PC-3 (cell line): ENCODE results near the gene ABCF3. TPM values are rescaled to one million over a fixed set of nuclear protein-coding genes. Genes with fewer than 3 reads are reported as not detected.
A peak's percentile ranks its signal among the peaks of the same experiment; 100 is the strongest.

Experiments
- ATAC-seq: fragments of 200-7000 bp; cut with Tn5 transposase; 2 replicates; pipeline ENCODE4 v1.9.1; 2020; ENCODE audit warnings: mild to moderate bottlenecking, moderate library complexity
- BruUV-seq: library from RNA; stranded (reverse); fragments of 400-500 nt; replicated peaks from 2 replicates; lab custom pipeline; 2021; lab: Mats Ljungman, UMichigan
- CTCF ChIA-PET: fragments of 300-600 bp; sonication (Branson Sonifier 250); formaldehyde crosslinking; loops from one replicate; lab custom pipeline; 2022; ENCODE audit warnings: antibody characterized with exemption; lab: Charles Lee
- POLR2A ChIA-PET: fragments of 300-600 bp; sonication (Branson Sonifier 250); formaldehyde crosslinking; loops from one replicate; lab custom pipeline; 2022; ENCODE audit warnings: antibody characterized with exemption; ENCODE audit not compliant: unreplicated experiment; lab: Charles Lee
- DNase-seq: peaks from one replicate; pipeline ENCODE4 v3.0.0-alpha.2; 2015
- H2AFZ ChIP-seq: fragments of 300-600 bp; sonication (generic); 2 replicates; pipeline ENCODE4 v1.6.0; 2016; ENCODE audit warnings: antibody characterized with exemption, low read length
- H3F3A ChIP-seq: fragments of 300-600 bp; sonication (generic); one replicate; pipeline ENCODE4 v1.6.0; 2017; ENCODE audit warnings: antibody characterized with exemption, low read length, control low read depth, mild to moderate bottlenecking; ENCODE audit not compliant: unreplicated experiment
- H3K27ac ChIP-seq: fragments of 300-600 bp; sonication (generic); 2 replicates; pipeline ENCODE4 v1.5.1; 2016; ENCODE audit warnings: mild to moderate bottlenecking, low read length
- H3K27me3 ChIP-seq: fragments of 300-600 bp; sonication (generic); 2 replicates; pipeline ENCODE4 v1.6.1; 2016; ENCODE audit warnings: low read length, mixed read lengths
- H3K36me3 ChIP-seq: fragments of 300-600 bp; sonication (generic); 2 replicates; pipeline ENCODE4 v1.6.1; 2016; ENCODE audit warnings: low read depth, mixed run types, low read length, mixed read lengths
- H3K4me1 ChIP-seq: fragments of 300-600 bp; sonication (generic); 2 replicates; pipeline ENCODE4 v1.5.1; 2016; ENCODE audit warnings: low read length; ENCODE audit not compliant: insufficient read depth
- H3K4me2 ChIP-seq: fragments of 300-600 bp; sonication (generic); 2 replicates; pipeline ENCODE4 v1.6.0; 2016; ENCODE audit warnings: low read length
- H3K4me3 ChIP-seq: fragments of 300-600 bp; sonication (generic); 2 replicates; pipeline ENCODE4 v1.5.1; 2016; ENCODE audit warnings: mild to moderate bottlenecking, low read length, mixed read lengths
- H3K79me2 ChIP-seq: fragments of 300-600 bp; sonication (generic); 2 replicates; pipeline ENCODE4 v1.6.1; 2017; ENCODE audit warnings: low read length, mixed read lengths
- H3K9ac ChIP-seq: fragments of 300-600 bp; sonication (generic); 2 replicates; pipeline ENCODE4 v1.6.0; 2016; ENCODE audit warnings: mild to moderate bottlenecking, low read length
- H3K9me2 ChIP-seq: fragments of 300-600 bp; sonication (generic); replicated peaks from 2 replicates; pipeline ENCODE4 v1.6.1; 2016; ENCODE audit warnings: mixed run types, low read length, mixed read lengths
- H3K9me3 ChIP-seq: fragments of 300-600 bp; sonication (generic); 2 replicates; pipeline ENCODE4 v1.6.1; 2016; ENCODE audit warnings: low read length, mixed read lengths
- H4K20me1 ChIP-seq: fragments of 300-600 bp; sonication (generic); 2 replicates; pipeline ENCODE4 v1.6.1; 2016; ENCODE audit warnings: low read length, mixed read lengths
- CTCF ChIP-seq: fragments of 300-600 bp; sonication (generic); conservative IDR thresholded peaks from 2 replicates; pipeline ENCODE4 v1.5.1; 2017; ENCODE audit warnings: antibody characterized with exemption, low read depth, mild to moderate bottlenecking, low read length
- EZH2 ChIP-seq: fragments of 300-600 bp; sonication (generic); IDR thresholded peaks from one replicate; pipeline ENCODE4 v1.6.1; 2017; ENCODE audit warnings: antibody characterized with exemption, mild to moderate bottlenecking, low read length; ENCODE audit not compliant: unreplicated experiment
- EZH2phosphoT487 ChIP-seq: fragments of 300-600 bp; sonication (generic); IDR thresholded peaks from 2 replicates; pipeline ENCODE4 v1.6.1; 2018; ENCODE audit warnings: mild to moderate bottlenecking, antibody characterized with exemption, low read length, borderline replicate concordance
- intact Hi-C: fragments of 100-400 bp; cut with micrococcal nuclease; formaldehyde crosslinking; loops from 2 replicates; pipeline ENCODE4 v1.9.0; 2023
- total RNA-seq: library from RNA; depleted of rRNA; stranded (reverse); fragments of >200 nt; gene quantifications from 2 replicates; pipeline ENCODE4 v1.2.3, GENCODE V29; 2014

The ABCF3 gene
- total RNA-seq, 1 experiment from 2014 or later, result 85.5 TPM

DNA sequence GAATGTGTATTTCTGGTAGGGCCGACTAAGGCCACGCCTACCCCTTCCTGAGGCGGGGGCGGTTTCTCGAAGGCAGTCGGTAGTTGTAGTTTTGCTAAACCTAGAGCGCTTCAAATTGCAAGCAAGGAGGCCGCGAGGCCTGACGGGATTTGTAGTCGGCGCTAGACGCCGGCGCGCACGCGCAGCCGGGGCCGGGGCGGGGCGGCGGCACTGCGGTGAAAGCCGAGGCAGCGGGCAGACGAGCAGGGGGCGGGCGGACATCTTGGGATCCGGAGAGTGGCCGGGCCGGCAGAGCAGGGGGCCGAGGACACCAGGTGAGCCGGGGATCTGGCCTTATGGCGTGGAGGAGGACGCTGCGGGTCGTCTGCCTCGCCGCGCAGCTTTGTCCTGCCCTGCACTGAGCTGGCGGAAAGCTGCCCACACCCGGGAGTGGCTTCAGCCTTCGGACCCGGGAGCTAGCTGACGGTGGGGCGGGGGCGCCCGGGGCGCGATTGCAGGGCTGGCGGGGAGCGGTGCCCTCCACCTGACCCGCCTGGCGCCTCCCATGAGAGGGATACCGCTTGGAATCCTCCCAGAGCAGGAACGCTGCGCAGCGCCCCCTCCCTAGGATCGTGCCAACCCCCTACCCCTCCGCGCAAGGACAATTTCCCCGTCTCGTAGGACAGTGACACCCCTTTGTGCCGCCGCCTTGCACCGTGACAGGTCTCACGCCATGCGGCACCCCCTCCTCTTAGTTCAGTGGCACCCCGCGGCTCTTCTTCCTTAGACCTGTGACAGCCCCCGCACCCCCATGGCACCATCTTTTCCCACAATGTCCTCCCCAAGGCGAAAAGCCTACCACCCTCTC is 11.1 kb upstream of the ABCF3 start, which contains the start of gene AP2M1:
AP2M1 (plus strand) TSS at position 210 of the 847 bp plus-strand sequence. CDS start 2,139 bp downstream, outside the sequence.
- Histone ChIP-seq H3K9ac (peak within 1 kb of the TSS; percentile 97), H3F3A (no peaks in the 10 kb centered on the region), H2AFZ (peak within 1 kb of the TSS; percentile 77), H3K4me2 (peak within 1 kb of the TSS; percentile 97), H3K36me3 (peaks cover 29% of the 10 kb centered on the region), H3K9me3 (no peaks in the 10 kb centered on the region), H3K79me2 (peaks cover 52% of the 10 kb centered on the region), H3K27me3 (no peaks in the 10 kb centered on the region), H3K4me1 (peaks cover 54% of the 10 kb centered on the region), H3K4me3 (peak within 1 kb of the TSS; percentile 89), H3K27ac (peak within 1 kb of the TSS; percentile 62), H3K9me2 (no peaks in the 10 kb centered on the region), H4K20me1 (peaks cover 18% of the 10 kb centered on the region)
- peak; percentile 19; the same call in 1 of the 2 replicates for TF ChIP-seq CTCF
- TF ChIP-seq EZH2phosphoT487, result no peak
- intact Hi-C loops, result loop anchor here (1.0 to 2.0 kb wide), 4 partner anchors 18 to 124 kb away; partner anchors contain the start of genes EEF1AKMT4 and PSMD2
- no TSS peak for BruUV-seq
- DNase-seq (peak; percentile 99), ATAC-seq (peak; percentile 86)
- ChIA-PET POLR2A (interaction anchor here (1.1 kb wide), 1 partner anchor 290 kb away, joined by 37 read pairs; the partner anchor contains the start of gene PARL), CTCF (no interaction called here)

DNA sequence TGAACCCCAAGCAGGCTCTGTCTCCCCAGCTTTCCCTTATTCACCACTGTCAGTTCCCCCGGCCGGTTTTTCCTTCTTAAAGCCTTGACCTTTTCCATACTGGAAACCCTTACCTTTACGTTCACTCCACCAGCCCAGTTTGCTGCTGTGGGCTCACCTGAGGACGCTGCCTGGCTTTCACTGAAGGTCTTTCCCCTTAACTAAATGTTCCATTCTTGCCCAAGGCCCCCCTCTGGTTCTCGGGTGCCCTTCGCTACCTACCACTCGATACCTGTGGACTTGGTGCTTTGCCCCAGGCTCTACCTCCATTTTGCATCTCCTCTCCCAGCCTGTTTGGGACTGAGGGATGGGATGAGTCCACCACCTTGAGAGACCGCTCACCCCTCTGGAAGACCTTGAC is 10.5 kb upstream of the ABCF3 start:
- Histone ChIP-seq H3K27ac (peak overlapping the region; percentile 62), H3K4me2 (peak overlapping the region; percentile 97), H2AFZ (peak overlapping the region; percentile 77; the same call in 1 of the 2 replicates), H4K20me1 (peaks cover 18% of the 10 kb centered on the region), H3K27me3 (no peaks in the 10 kb centered on the region), H3F3A (no peaks in the 10 kb centered on the region), H3K9me3 (no peaks in the 10 kb centered on the region), H3K9me2 (no peaks in the 10 kb centered on the region), H3K36me3 (peaks cover 36% of the 10 kb centered on the region), H3K4me1 (peaks cover 54% of the 10 kb centered on the region), H3K9ac (peak overlapping the region; percentile 97), H3K4me3 (peak overlapping the region; percentile 89), H3K79me2 (peaks cover 52% of the 10 kb centered on the region)
- ChIA-PET POLR2A (no interaction called here), CTCF (no interaction called here)
- ATAC-seq, result no peak
- no peak for DNase-seq
- TF ChIP-seq CTCF, result no peak
- TF ChIP-seq EZH2, result no peak
- TF ChIP-seq EZH2phosphoT487, result no peak
- no TSS peak for BruUV-seq
- intact Hi-C loops, result loop anchor here (2.0 kb wide), 1 partner anchor 19 kb away; no protein-coding TSS in a partner anchor
